ENCODE results near the gene DNAL1. TPM values are rescaled to one million over a fixed set of nuclear protein-coding genes. Genes with fewer than 3 reads are reported as not detected.

Gene DNAL1
- total RNA-seq, 4 donors from 2014 or later: 16.7 to 47.8 (median 23.9) TPM

DNA sequence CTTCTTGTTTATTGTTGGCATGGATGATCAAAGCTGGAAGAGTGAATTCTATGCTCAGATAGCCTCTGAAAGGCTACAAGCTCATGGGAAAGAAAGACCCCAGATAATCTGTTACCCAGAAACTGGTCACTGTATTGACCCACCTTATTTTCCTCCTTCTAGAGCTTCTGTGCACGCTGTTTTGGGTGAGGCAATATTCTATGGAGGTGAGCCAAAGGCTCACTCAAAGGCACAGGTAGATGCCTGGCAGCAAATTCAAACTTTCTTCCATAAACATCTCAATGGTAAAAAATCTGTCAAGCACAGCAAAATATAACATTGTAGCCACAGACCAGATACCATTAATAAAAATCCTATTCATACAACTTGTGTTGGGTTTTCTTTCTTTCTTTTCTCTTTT, 25.3 kb upstream of the DNAL1 start:
- no peak overlapping the region for H3K27ac ChIP-seq
- no peaks in the 10 kb centered on the region for H3K36me3 ChIP-seq
- TF ChIP-seq POLR2A (IDR thresholded peaks at IDR 0.05) (no peak), CTCF (IDR thresholded peaks at IDR 0.05) (no peak)
- intact Hi-C loops (cut with DNase I): no loop called here
- WGBS, 2 donors: 33% methylated on average over 1 of the region's 1 CpG
- DNase-seq: no peak
- no peaks in the 10 kb centered on the region for H3K27me3 ChIP-seq
- H3K9me3 ChIP-seq: no peaks in the 10 kb centered on the region
- no peak overlapping the region for H3K4me3 ChIP-seq (replicated peaks in 1 of 3)
- no peaks in the 10 kb centered on the region for H3K4me1 ChIP-seq

DNA sequence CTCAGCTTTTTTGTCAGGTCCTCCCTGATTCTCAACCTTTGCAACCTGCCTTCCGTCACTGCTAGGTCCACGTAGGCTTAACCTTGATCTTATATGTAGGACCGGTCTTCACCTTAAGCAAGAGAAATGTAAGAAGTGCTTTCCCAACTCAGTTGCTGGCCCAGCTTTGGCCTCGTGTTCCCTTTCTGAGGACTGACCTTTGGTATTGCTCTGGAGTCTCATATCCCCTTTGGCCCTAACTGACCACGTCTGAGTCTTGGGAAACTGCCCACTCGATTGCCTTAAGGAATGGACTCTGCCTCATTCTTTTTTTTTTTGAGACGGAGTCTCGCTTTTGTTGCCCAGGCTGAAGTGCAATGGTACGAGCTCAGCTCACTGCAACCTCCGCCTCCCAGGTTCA, 24.5 kb upstream of the DNAL1 start:
- WGBS, 2 donors: 91 to 94% methylated on average over 10 of the region's 10 CpGs
- Histone ChIP-seq H3K4me1 (no peaks in the 10 kb centered on the region), H3K36me3 (no peaks in the 10 kb centered on the region), H3K27me3 (no peaks in the 10 kb centered on the region), H3K4me3 (replicated peaks in 1 of 3) (no peak overlapping the region), H3K27ac (no peak overlapping the region), H3K9me3 (no peaks in the 10 kb centered on the region)
- DNase-seq: no peak
- intact Hi-C loops (cut with DNase I): no loop called here
- TF ChIP-seq CTCF (IDR thresholded peaks at IDR 0.05) (no peak), POLR2A (IDR thresholded peaks at IDR 0.05) (no peak)

DNA sequence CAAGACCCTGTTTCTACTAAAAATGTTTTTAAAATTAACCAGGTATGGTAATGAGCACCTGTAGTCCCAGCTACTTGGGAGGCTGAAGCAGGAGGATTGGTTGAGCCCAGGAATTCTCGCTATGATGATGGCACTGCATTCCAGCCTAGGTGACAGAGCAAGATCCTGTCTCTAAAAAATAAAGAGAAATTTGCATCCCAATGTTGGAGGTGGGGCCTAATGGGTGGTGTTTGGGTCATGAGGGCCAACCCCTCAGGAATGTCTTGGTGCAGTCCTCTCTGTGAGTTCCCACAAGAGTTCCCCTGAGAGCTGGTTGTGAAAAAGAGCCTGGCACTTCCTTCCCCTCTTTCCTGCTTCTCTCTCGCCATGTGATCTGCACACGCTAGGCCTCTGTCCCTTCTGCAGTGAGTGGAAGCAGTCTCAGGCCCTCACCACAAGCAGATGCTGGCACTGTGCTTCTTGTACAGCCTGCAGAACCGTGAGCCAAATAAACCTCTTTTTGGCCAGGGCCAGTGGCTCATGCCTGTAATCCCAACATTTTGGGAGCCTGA, 21.2 kb upstream of the DNAL1 start:
- no peak overlapping the region for H3K4me3 ChIP-seq (replicated peaks in 1 of 3)
- no peaks in the 10 kb centered on the region for H3K9me3 ChIP-seq
- no peaks in the 10 kb centered on the region for H3K36me3 ChIP-seq
- intact Hi-C loops (cut with DNase I): no loop called here
- TF ChIP-seq POLR2A (IDR thresholded peaks at IDR 0.05) (no peak), CTCF (IDR thresholded peaks at IDR 0.05) (no peak)
- H3K27me3 ChIP-seq: no peaks in the 10 kb centered on the region
- WGBS, 2 donors: 97 to 99% methylated on average over 4 of the region's 4 CpGs
- no peak for DNase-seq
- H3K27ac ChIP-seq: no peak overlapping the region
- no peaks in the 10 kb centered on the region for H3K4me1 ChIP-seq

DNA sequence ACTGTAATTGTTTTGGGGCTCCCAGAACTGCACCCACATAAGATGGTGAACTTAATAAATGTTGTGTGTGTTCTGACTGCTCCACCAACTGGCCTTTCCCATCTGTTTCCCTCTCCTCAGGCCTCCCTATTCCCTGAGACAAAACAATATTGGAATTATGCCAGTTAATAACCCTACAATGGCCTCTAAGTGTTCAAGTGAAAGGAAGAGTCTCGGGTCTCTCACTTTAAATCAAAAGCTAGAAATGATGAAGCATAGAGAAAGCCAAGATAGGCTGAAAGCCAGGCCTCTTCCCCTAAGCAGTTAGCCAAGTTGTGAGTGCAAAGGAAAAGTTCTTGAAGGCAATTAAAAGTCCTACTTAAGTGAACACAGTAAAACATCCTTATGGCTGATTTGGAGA, 19.1 kb upstream of the DNAL1 start:
- TF ChIP-seq CTCF (IDR thresholded peaks at IDR 0.05): no peak
- no peak for TF ChIP-seq POLR2A (IDR thresholded peaks at IDR 0.05)
- H3K9me3 ChIP-seq: no peaks in the 10 kb centered on the region
- H3K4me3 ChIP-seq (replicated peaks in 1 of 3): no peak overlapping the region
- intact Hi-C loops (cut with DNase I): no loop called here
- no peak for DNase-seq
- no peaks in the 10 kb centered on the region for H3K27me3 ChIP-seq
- H3K36me3 ChIP-seq: no peaks in the 10 kb centered on the region
- H3K27ac ChIP-seq: no peak overlapping the region
- no peaks in the 10 kb centered on the region for H3K4me1 ChIP-seq
- WGBS, 2 donors: 46 to 52% methylated on average over 1 of the region's 1 CpG

DNA sequence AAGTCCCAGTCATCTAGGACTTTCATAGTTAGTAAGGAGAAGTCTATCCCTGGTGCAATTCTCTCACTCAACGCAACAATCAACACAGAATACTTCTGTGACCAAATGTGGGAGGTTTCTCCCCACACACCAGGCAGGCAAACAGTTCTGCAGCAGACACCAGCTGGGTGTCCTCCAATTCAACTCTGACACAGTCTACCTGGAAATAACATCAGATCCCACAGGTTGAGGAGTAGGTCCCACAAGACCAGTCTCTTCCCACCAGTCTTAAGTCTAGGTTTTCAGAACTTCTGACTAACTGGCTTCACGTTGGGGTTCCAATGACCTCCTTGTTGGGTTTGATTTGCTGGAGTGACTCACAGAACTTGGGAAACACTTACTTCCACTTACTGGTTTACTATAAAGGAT, 17.6 kb upstream of the DNAL1 start:
- no peaks in the 10 kb centered on the region for H3K27me3 ChIP-seq
- H3K27ac ChIP-seq: no peak overlapping the region
- no peaks in the 10 kb centered on the region for H3K9me3 ChIP-seq
- no peak for DNase-seq
- no peaks in the 10 kb centered on the region for H3K4me1 ChIP-seq
- no peaks in the 10 kb centered on the region for H3K36me3 ChIP-seq
- no peak overlapping the region for H3K4me3 ChIP-seq (replicated peaks in 1 of 3)
- WGBS, 2 donors: 93 to 94% methylated on average over 2 of the region's 2 CpGs
- intact Hi-C loops (cut with DNase I): no loop called here
- TF ChIP-seq POLR2A (IDR thresholded peaks at IDR 0.05) (no peak), CTCF (IDR thresholded peaks at IDR 0.05) (no peak)
